Measurements from ENCODE around the gene FAM98B.

The FAM98B gene

DNA sequence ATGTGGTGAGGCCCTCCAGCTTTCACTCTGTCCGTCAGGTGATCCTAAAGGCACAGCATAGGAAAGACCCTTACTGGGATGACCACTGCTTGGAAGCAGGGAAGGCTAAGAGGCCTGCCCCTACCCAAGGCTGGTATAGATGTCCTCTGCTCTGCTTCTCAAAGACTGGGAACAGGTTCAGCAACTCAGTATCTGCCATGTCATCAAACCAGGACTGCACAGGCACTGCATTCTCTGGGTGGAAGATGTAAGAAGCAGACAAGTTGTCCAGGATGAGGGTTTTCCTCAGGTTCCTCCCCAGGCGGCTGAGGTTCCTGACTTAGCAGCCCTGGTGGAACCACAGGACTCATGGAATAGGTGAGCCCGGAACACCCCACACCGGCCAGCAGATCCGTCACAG lies 4.7 kb downstream of the FAM98B start:
- Mint-ChIP-seq H3K27me3 (ENCODE audit: low read depth) (no peaks in the 10 kb centered on the region), H3K9me3 (no peaks in the 10 kb centered on the region), H3K4me1 (peaks cover 8% of the 10 kb centered on the region), H3K4me3 (no peak overlapping the region), H3K36me3 (ENCODE audit: low read depth) (no peaks in the 10 kb centered on the region), H3K27ac (no peak overlapping the region)
- TF ChIP-seq, protein P1, sequence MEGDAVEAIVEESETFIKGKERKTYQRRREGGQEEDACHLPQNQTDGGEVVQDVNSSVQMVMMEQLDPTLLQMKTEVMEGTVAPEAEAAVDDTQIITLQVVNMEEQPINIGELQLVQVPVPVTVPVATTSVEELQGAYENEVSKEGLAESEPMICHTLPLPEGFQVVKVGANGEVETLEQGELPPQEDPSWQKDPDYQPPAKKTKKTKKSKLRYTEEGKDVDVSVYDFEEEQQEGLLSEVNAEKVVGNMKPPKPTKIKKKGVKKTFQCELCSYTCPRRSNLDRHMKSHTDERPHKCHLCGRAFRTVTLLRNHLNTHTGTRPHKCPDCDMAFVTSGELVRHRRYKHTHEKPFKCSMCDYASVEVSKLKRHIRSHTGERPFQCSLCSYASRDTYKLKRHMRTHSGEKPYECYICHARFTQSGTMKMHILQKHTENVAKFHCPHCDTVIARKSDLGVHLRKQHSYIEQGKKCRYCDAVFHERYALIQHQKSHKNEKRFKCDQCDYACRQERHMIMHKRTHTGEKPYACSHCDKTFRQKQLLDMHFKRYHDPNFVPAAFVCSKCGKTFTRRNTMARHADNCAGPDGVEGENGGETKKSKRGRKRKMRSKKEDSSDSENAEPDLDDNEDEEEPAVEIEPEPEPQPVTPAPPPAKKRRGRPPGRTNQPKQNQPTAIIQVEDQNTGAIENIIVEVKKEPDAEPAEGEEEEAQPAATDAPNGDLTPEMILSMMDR (IDR thresholded peaks at IDR 0.05; ENCODE audit: unreplicated experiment in 3 of 3) = no peak

DNA sequence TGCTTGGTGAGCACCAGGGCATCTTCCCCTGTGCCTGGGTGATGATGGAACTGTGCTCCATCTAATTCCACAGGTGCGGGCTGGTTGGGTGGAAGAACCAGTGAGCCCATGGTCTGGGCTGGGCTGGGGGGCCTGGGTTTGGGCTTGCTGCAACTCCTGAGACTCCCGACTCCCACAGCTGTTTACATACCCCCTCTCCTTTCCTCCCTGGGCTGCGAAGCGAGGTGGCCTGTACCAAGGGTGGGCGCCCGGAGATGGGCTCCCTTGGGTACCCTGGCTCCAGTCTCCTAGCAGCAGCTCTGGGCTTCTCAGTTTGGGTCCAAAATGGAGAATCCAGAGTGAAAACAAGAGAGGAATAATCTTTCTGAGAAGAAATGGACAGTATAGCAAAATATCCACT lies 5.6 kb downstream of the FAM98B start:
- H3K9me3 Mint-ChIP-seq = no peaks in the 10 kb centered on the region
- TF ChIP-seq, protein P1 (IDR thresholded peaks at IDR 0.05; ENCODE audit: unreplicated experiment in 3 of 3) = no peak
- H3K27me3 Mint-ChIP-seq (ENCODE audit: low read depth) = no peaks in the 10 kb centered on the region
- H3K27ac Mint-ChIP-seq = no peak overlapping the region
- H3K4me3 Mint-ChIP-seq = no peak overlapping the region
- peaks cover 8% of the 10 kb centered on the region for H3K4me1 Mint-ChIP-seq
- no peaks in the 10 kb centered on the region for H3K36me3 Mint-ChIP-seq (ENCODE audit: low read depth)

DNA sequence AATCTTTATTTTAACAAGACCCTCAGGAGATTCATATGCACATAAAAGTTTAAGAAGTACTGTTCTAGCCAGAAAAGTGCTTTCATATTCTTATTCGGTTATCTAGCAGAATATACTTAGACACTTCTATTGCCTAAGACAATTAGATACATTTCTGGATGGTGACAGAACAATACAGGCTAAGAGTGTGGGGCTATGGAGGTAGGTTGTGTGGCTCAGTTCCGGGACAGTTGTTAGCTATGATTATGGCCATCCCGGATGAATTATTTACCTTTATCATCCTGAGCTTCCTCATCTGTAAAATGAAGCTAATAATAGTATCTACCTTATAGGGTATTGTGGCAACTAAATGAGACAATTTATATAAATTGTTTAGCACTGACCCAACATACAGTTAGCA lies 6.6 kb downstream of the FAM98B start:
- no peak overlapping the region for H3K27ac Mint-ChIP-seq
- H3K27me3 Mint-ChIP-seq (ENCODE audit: low read depth) = no peaks in the 10 kb centered on the region
- H3K4me3 Mint-ChIP-seq = no peak overlapping the region
- no peaks in the 10 kb centered on the region for H3K9me3 Mint-ChIP-seq
- H3K4me1 Mint-ChIP-seq = no peaks in the 10 kb centered on the region
- TF ChIP-seq, protein P1 (IDR thresholded peaks at IDR 0.05; ENCODE audit: unreplicated experiment in 3 of 3) = no peak
- H3K36me3 Mint-ChIP-seq (ENCODE audit: low read depth) = no peaks in the 10 kb centered on the region

DNA sequence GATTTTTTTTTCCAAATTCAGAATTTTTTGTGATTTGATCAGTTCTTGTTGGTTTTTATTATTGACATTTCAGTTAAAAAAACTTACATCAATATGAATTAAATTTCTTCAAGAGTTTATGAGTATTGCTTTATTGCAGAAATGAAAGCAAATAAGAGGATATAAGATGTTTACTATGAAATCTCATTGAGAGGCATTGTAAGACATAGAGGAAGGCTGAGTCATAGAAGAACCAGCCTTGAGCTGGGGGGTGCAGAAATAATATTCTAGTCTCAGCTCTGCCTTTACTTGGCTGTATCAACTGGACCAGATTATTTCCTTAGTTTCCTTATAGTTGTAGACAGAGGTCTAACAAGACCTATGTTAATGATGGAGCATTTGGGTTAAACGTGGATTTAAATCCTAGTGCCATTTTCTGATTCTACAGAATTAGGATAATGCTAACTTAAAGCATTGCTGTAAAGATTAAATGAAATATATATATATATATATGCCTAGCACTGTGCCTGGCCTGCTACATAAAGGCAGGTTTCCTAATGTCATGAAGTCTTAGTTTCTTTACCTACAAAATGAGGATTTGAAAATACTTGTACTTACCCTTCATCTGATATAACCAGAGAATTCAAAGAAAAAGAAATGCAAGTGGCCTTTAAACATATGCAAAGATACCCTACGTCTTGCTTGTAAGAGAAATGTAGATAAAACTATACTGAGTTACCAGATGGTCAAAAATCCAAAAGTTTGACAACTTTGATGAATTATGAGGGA lies 7.3 kb downstream of the FAM98B start:
- Mint-ChIP-seq H3K27me3 (ENCODE audit: low read depth) (no peaks in the 10 kb centered on the region), H3K4me1 (no peaks in the 10 kb centered on the region), H3K4me3 (no peak overlapping the region), H3K36me3 (ENCODE audit: low read depth) (peaks cover 5% of the 10 kb centered on the region), H3K9me3 (no peaks in the 10 kb centered on the region), H3K27ac (no peak overlapping the region)
- TF ChIP-seq, protein P1 (IDR thresholded peaks at IDR 0.05; ENCODE audit: unreplicated experiment in 3 of 3) = no peak

DNA sequence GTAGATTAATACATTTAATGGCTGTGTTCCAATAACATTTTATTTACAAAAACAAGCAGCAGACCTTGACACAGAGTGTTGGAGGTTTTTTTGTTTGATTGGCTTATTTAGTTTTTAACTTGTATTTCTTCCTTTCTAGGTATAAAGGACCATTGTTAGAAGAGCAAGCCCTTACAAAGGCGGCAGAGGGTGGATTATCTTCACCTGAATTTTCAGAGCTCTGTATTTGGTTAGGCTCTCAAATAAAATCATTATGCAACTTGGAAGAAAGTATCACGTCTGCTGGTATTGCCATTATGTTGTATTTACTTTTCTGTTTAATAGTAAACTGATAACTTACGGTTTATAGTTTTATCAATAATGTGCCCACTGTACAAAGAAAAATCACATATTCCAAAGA lies 10.0 kb downstream of the FAM98B start:
- TF ChIP-seq, protein P1 (IDR thresholded peaks at IDR 0.05; ENCODE audit: unreplicated experiment in 3 of 3) = no peak
- Mint-ChIP-seq H3K4me1 (no peaks in the 10 kb centered on the region), H3K9me3 (no peaks in the 10 kb centered on the region), H3K27me3 (ENCODE audit: low read depth) (no peaks in the 10 kb centered on the region), H3K4me3 (no peak overlapping the region), H3K36me3 (ENCODE audit: low read depth) (peaks cover 17% of the 10 kb centered on the region), H3K27ac (no peak overlapping the region)

DNA sequence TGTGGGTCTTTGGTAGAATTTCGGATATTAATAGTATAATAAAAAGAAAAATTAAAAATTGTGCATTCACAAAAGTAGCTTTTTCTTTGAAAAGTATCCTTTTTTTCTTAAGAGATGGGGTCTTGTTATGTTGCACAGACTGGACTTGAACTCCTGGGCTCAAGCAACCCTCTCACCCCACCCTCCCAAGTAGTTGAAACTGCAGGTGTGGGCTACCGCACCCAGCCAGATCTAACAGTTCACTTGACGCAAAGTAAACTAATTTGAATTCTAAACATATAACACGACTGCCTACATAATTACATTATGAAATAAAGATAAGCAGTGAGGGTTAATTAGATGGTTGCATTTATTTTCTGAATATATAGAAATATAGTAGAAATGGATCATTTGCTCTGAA lies 10.7 kb downstream of the FAM98B start:
- TF ChIP-seq, protein P1 (IDR thresholded peaks at IDR 0.05; ENCODE audit: unreplicated experiment in 3 of 3) = no peak
- no peaks in the 10 kb centered on the region for H3K4me1 Mint-ChIP-seq
- H3K27me3 Mint-ChIP-seq (ENCODE audit: low read depth) = no peaks in the 10 kb centered on the region
- no peak overlapping the region for H3K4me3 Mint-ChIP-seq
- H3K9me3 Mint-ChIP-seq = no peaks in the 10 kb centered on the region
- peaks cover 17% of the 10 kb centered on the region for H3K36me3 Mint-ChIP-seq (ENCODE audit: low read depth)
- no peak overlapping the region for H3K27ac Mint-ChIP-seq

All from nephron (organoid).